DMS53 (cell line): ENCODE results near the gene SDHB.
A peak's percentile ranks its signal among the peaks of the same experiment; 100 is the strongest.

Experiments
- DNase-seq: peaks from one replicate; lab custom pipeline; 2025; lab: John Stamatoyannopoulos, UW

Gene SDHB

GRCh38 chr1:16986560-16986959 is 67.3 kb downstream of the SDHB start:
- no peak for DNase-seq

DNA sequence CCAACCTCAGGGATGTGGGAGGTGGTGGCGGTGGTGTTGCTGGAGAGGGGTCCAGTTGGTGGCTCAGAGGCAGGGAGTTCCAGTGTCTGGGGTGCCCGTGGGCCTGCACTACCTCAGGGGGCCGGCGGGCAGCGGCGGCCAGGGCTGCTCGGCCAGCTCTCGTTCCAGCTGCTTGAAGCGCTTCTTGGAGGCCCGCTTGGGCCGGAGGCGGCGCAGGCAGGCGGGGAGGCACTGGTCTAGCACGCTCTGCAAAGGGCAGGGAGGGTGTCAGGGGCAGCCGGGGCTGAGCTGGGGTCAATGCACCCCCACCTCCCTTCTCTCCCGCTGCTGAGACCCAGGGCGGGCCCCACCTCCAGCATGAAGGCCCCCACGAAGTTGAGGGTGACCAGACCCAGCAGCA is 67.7 kb downstream of the SDHB start:
- DNase-seq = no peak

- peak; percentile 20 for DNase-seq
These were observed 69.1 kb downstream of the SDHB start for GRCh38 chr1:16984717-16985116.

DNA sequence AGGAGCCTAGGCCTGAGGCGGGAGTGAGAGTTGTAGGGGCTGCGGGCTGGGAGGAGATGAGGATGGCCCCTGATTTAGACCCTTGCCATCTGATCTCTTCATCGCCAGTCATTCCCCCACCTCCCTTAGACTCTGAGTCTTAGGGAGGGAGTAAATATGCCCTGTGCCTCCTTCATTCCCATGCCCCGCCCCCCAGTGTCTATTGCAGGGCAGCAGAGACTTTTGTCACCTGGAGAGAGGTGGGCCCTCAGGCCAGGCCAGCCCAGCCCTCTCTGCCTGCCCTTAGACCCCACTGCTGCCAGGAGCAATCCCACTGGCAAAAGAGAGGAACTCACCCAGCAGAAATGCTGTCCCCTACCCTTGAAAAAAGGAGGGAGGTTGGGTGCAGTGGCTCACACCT is 70.2 kb downstream of the SDHB start:
- no peak for DNase-seq

DNA sequence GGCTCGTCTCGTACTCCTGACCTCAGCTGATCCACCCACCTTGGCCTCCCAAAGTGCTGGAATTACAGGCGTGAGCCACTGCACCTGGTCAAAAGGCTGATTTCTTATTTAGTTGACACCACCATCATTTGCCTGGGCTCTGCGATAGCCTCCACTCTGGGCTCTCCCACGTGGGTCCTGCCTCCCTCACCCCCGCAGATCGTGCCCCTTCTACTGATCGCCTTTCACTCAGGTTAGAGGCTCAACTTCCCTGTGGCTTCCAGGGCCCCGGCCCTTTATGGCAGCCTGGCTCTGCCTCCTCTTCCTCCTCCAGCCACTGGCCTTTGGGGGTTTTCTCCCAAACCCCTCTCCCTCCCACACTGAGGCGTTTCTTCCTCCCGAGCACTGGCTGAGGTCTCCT is 70.9 kb downstream of the SDHB start:
- DNase-seq = no peak

DNA sequence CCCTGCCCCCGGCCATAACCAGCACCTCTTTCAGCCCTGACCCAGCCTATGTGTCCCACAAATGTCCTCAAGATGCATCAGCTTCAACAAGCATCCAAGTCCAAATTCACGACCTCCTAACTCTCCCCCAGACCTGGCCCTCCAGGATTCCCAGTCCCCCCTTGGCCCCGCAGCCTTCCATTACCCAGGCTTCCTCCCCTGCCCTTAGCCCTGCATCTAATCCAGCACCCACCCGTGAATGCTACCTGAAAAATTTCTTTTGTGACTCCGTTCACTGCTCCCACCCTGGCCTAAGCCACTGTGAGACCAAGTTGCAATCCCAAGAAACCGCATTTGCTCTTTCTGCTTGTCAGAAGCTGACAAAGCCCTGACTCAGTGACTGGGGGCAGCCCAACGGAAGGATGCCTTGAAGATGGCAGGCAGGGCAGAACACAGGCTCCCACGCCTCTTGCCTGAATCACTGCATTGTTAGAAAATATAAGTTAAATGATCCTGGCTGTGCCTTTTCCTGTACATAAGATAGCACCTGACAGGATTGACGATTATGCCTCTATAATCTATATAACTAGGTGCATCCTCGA is 72.5 kb downstream of the SDHB start:
- no peak for DNase-seq

DNA sequence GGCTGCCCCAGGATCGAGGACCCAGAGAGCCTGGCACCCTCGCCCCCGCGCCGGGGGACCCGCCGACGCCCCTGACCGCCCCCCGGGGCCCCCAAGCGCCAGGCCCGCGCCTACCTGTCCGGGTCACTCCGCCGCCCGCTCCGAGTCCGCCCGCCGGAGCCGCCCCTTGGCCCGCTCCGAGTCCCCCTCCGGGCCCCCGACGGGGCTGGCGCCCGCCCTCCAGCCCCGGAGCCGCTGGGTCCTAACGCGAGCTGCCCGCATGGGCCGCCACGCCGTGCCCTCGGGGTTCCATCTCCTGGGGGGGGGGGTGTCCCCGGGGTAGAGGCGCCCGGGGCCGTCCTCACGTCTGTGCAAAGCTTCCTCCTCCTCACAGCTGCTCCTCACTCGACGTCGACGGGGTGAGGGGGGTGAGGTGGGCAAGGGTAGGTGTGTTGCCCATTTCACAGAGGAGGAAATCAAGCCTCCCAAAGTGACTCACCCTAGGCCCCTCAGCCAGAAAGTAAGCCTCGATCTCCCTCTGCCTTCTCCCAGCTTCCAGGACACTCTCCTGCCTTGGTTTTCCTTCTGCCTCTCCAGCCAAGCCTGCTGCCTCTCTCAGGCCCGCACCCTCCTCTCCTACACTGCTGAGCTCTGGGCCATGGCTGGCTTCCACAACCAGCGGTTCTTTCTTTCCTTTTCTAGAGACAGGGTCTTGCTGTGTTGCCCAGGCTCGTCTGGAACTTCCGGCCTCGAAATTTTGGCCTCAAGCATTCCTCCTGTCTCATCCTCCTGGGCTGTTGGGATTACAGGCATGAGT is 73.2 kb downstream of the SDHB start, which contains the start of gene MFAP2:
MFAP2 (minus strand) TSS at position 148 of the 796 bp plus-strand sequence. CDS start 2,347 bp downstream, outside the sequence.
- peak; percentile 37 for DNase-seq

- DNase-seq = peak; percentile 39
These were observed 74.1 kb downstream of the SDHB start for GRCh38 chr1:16979475-16980327.

DNA sequence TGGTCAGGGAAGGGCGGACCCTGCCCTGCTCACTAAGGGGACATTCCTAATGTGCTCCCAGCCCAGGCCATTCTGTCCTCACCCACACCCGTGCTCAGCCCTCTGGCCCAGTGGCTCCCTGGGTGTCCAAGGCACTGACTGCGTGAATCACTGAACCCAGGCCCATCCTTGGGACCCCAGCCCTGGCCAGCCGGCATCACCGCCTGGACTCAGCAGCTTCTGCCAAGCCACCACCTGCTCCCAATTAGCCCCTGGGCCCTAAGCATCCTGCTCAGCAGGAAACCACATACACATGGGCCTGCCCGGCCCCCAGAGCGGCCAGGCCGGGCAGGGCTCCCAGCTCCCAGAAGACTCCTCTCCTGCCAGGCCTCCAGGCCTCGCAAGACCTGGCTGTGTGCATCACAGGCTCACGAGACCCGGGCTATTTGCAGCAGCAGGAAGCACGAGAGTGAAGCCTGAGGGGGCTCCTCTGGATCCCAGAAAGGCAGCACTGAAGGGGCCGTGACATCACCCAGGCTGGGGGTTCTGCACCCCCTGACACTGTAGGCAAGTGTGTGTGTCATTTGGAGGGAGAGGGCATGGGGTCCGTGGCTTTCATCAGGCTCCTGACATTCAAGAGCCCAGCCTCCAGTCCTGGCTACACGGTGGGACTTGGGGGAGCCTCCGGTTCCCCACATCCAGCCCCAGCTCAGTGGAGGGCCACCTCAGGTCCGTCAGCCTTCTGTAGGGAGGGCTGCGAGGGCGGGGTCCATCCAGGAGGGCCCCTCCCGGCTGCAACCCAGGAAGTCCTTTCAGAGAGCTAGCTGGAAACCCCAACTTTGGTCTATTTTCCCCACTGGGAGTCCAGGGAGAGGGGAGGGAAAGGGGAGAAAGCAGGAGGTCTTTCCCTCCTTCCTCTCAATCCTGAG is 75.0 kb downstream of the SDHB start:
- DNase-seq = no peak

DNA sequence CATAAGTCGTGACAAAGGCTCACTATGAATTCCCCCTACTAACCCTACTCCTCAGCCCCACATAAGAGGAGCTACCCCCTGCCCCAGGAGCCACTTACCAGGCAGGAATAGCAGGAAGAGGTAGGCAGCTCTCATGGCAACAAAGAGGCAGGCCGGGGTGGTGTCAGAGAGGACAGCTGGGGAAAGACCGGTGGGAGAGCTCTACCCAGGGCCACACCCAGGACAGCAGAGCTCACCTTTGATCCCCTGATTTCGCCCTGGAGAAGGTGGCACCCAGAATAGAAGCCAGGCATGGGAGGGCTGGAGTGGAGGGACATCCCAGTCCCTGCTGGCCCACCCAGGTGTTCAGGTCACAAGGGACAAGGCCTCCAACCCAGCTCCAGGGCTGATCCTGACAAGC is 75.7 kb downstream of the SDHB start:
- no peak for DNase-seq

DNA sequence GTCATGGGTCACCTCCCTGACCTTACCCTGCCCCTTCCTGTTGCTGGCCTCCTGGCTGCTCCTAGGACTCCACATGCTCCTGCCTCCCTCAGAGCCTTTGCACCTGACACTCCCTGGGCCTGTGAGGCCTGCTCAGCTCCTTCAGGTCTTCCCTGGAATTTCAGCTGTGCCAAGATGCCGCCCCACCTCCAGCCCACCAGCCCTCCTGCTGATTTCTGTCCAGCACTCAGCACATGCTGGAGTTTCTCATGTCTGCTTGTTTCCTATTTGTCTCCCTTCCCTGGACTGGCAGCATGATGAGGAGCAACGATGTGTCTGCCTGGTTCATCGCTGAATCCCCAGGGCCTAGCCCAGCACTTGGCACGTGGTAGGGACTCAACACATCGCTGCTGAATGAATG is 76.5 kb downstream of the SDHB start:
- DNase-seq = no peak

- no peak for DNase-seq
These were observed 76.9 kb downstream of the SDHB start for GRCh38 chr1:16976966-16977365.

- no peak for DNase-seq
These were observed 78.0 kb downstream of the SDHB start for GRCh38 chr1:16975838-16976237.

GRCh38 chr1:16975211-16975610 is 78.6 kb downstream of the SDHB start:
- no peak for DNase-seq

DNA sequence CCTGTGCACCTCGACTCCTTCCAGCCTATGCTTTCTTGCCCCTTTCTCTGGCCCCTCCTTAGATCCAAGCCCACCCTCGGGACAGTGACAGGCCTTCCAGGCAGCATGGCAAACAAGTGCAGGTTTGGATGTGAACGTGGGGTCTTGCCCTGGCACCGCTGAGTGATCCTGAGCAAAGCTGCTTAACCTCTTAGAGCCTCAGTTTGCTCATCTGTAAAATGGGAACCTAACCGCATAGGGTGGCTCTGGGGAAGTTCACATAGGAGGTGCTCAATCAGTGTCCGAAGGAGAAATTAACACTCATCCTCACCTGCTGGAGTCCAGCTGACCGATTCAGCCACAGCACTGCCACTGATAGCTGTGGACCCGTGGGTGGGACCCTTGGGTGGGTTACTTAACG is 80.6 kb downstream of the SDHB start:
- no peak for DNase-seq

DNA sequence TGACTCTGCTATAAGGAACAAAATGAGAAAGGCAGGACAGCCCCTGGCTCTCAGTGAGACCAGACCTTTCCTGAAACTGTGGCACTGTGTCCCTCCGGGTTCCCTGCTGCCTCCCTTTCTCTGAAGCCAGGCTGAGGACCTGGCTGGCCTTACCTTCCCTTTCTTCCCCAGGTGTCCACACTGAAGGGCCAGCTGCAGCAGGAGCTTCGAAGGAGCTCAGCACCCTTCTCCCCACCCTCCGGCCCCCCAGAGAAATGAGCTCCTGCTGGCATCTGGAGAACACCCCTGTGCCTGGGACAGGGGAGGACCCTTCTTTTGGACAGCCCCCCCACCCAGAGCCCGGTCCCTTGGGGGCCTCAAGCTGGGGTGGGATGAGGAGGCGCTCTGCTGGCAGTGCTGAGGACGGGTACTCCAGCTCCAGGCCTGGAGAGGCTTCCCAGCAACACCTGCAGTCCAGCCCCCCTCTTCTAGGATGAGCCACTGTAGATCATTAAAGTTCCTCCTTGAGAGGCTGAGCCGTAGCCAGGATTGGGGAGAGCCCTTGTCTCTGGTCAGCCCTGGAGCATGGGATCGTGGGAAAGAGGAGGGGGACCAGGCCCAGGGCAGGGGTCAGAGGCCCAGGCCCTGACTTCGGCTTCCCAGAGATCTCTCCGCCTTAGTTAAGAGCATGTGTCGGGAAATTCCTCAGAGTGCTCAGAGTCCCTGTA is 81.5 kb downstream of the SDHB start:
- no peak for DNase-seq

DNA sequence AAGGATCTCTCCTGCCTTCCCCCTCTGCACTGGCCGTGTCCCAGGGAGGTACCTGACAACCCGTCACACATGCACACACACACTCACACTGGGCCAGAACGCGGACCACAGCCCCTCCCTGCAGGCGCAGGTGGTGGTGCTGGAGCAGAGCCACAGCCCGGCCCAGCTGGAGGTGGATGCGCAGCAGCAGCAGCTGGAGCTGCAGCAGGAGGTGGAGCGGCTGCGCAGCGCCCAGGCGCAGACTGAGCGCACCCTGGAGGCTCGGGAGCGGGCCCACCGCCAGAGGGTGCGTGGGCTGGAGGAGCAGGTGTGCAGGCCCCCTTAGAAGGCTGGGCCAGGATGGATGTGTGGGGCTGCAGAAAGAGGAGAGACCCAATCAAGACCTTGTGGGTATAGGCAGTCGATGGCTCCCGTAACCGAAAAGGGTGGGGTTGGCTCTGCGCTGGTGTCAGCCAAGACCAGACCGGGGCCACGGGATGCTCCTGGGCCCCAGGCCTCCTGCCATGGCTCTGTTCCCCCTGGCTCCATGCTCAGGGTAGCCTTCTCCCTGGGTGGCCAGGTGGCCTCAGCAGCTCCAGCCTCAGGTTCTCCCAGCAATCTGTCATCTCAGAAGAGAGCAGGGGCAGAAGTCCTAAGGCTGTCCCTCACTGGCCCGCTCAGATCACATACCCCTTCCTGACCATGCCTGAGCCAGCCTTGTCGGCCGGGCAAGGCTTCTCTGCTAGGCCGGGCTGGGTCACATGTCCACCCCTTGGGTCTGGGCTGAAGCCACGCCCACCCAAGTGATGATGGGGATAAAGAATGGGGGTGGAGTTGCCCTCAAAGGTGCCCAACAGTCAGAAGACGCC is 82.3 kb downstream of the SDHB start:
- peak; percentile 67 for DNase-seq

DNA sequence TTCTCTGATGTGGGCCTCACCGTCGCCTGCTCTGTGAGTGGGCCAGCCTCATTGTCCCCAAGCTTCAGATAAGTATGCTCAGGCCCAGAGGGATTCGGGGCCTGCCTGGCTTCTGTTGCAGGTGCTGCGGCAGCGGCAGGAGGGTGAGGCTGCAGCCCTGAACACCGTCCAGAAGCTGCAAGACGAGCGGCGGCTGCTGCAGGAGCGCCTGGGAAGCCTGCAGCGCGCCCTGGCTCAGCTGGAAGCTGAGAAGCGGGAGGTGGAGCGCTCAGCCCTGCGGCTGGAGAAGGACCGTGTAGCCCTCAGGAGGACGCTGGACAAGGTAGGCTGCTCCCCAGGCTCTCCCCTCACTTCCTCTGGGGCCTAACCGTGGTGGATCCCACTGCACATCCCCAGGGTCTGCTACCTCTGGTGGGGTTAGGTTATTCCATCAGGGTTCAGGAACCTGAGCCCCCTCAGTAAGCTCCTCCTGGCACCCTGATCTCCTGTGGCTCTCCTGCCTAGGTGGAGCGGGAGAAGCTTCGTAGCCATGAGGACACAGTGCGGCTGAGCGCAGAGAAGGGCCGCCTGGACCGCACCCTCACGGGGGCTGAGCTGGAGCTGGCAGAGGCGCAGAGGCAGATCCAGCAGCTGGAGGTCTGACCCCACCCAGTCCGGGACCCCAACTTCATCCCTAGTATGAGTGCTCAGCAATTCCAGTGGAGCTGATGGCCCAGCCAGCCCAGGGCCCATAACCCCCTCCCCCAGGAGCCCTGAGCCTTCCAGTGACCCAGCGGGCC is 83.5 kb downstream of the SDHB start:
- DNase-seq = no peak

- DNase-seq = no peak
These were observed 84.2 kb downstream of the SDHB start for GRCh38 chr1:16969651-16970050.
